SU-DHL-6 (cell line): ENCODE results near the gene ZNF628.

Source experiments
- EZH2phosphoT487 ChIP-seq: fragments of 200-600 bp; sonication (generic), shearing (Covaris generic); conservative IDR thresholded peaks from 2 replicates; pipeline ENCODE4 v1.6.1; 2018; ENCODE audit warnings: mild to moderate bottlenecking, antibody characterized with exemption, low read length, moderate library complexity, mixed read lengths
- TF ChIP-seq, protein P1 (sequence below): fragments of 200-600 bp; sonication (generic); IDR thresholded peaks from one replicate; pipeline ENCODE4 v1.5.1; 2017; ENCODE audit warnings: antibody characterized with exemption, mild to moderate bottlenecking, low read length, moderate library complexity; ENCODE audit not compliant: insufficient read depth, poor library complexity, severe bottlenecking

DNA sequence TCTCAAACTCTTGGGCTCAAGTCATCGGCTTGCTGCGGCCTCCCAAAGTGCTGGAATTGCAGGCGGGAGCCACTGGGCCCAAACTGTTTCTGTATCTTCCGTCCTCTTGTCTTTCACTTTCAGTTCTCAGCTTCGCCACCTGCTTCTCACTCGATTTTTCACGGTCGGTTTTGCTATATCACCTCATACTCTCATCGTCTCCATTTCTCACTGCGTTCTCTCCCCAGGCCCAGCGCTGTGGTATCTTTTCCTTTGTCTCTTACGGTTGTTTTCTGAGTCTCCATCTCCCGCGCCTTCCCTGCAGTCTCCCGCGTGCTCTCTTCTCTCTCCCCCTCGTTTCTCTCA is 26.7 kb downstream of the ZNF628 start:
- TF ChIP-seq, protein P1, sequence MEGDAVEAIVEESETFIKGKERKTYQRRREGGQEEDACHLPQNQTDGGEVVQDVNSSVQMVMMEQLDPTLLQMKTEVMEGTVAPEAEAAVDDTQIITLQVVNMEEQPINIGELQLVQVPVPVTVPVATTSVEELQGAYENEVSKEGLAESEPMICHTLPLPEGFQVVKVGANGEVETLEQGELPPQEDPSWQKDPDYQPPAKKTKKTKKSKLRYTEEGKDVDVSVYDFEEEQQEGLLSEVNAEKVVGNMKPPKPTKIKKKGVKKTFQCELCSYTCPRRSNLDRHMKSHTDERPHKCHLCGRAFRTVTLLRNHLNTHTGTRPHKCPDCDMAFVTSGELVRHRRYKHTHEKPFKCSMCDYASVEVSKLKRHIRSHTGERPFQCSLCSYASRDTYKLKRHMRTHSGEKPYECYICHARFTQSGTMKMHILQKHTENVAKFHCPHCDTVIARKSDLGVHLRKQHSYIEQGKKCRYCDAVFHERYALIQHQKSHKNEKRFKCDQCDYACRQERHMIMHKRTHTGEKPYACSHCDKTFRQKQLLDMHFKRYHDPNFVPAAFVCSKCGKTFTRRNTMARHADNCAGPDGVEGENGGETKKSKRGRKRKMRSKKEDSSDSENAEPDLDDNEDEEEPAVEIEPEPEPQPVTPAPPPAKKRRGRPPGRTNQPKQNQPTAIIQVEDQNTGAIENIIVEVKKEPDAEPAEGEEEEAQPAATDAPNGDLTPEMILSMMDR = no peak
- TF ChIP-seq EZH2phosphoT487 = no peak
